Measurements from ENCODE around the gene ARHGAP42. TPM values are rescaled to one million over a fixed set of nuclear protein-coding genes. Genes with fewer than 3 reads are reported as not detected.

ARHGAP42 gene
- total and polyA plus RNA-seq, 2 of the 4 experiments (the other 2 are of a cell fraction), result 2.9 to 7.3 TPM

GRCh38 chr11:100791103-100791502, 104.0 kb downstream of the ARHGAP42 start:
- no peak overlapping the region for H2BK15ac ChIP-seq (ENCODE audit: low read depth, low read length)
- CTCF ChIA-PET, result no interaction called here
- H3K23ac ChIP-seq (ENCODE audit: low read depth, low read length), result peak overlapping the region; percentile 39; the same call in 1 of the 2 replicates
- no peaks in the 10 kb centered on the region for H3K9me1 ChIP-seq (ENCODE audit: insufficient read depth, low read length)
- no peak overlapping the region for H4K91ac ChIP-seq (ENCODE audit: insufficient read depth, low read depth, low read length)
- H3K79me1 ChIP-seq (ENCODE audit: low read depth in 1 of 2, low read length in 2 of 2), result peaks cover 5 to 14% of the 10 kb centered on the region in 2 experiments; a peak in 1 of 4 replicates
- no peak overlapping the region for H4K8ac ChIP-seq (ENCODE audit: low read depth in 2 of 2, low read length in 2 of 2)
- no peaks in the 10 kb centered on the region for H3K27me3 ChIP-seq (ENCODE audit: control insufficient read depth, insufficient read depth, low read length)
- H2BK120ac ChIP-seq (ENCODE audit: low read depth, low read length), result no peak overlapping the region
- no peak overlapping the region for H3K4me2 ChIP-seq (ENCODE audit: low read depth, low read length)
- no peaks in the 10 kb centered on the region for H4K20me1 ChIP-seq (ENCODE audit: insufficient read depth, low read length)
- ATAC-seq (ENCODE audit: low read depth) (no peak), DNase-seq (no peak)
- no peak overlapping the region for H2AFZ ChIP-seq (replicated peaks; ENCODE audit: low read length, poor library complexity)
- H2AK9ac ChIP-seq (replicated peaks; ENCODE audit: low read depth, low read length, poor library complexity), result no peak overlapping the region
- no peak overlapping the region for H3K14ac ChIP-seq (replicated peaks; ENCODE audit: low read depth, low read length)
- no TSS peak for BruUV-seq (replicated peaks)
- dilution Hi-C loops (cut with HindIII; ENCODE audit: low sequenced_read_pairs, unreplicated experiment) (no loop called here), intact Hi-C loops (cut with micrococcal nuclease) (no loop called here), in situ Hi-C loops (cut with MboI; ENCODE audit: low sequenced_read_pairs) (no loop called here)
- H4K5ac ChIP-seq (ENCODE audit: low read depth, low read length), result no peak overlapping the region
- H2AK5ac ChIP-seq (ENCODE audit: low read depth, low read length), result no peak overlapping the region
- TF ChIP-seq CHD1 (IDR thresholded peaks at IDR 0.05; ENCODE audit: low read depth, low read length), result no peak
- POLR2A ChIA-PET (ENCODE audit: unreplicated experiment), result no interaction called here
- no peak overlapping the region for H3K9ac ChIP-seq (ENCODE audit: low read depth, low read length)
- no peaks in the 10 kb centered on the region for H3K36me3 ChIP-seq (ENCODE audit: control insufficient read depth, insufficient read depth, low read length)
- H3K4me3 ChIP-seq (ENCODE audit: insufficient read depth, low read depth, low read length), result no peak overlapping the region
- no peak overlapping the region for H3K18ac ChIP-seq (ENCODE audit: low read depth, low read length)
- no peaks in the 10 kb centered on the region for H3K9me3 ChIP-seq (ENCODE audit: control insufficient read depth, insufficient read depth, low read length)
- H3K4me1 ChIP-seq (ENCODE audit: control insufficient read depth, insufficient read depth, low read length), result no peaks in the 10 kb centered on the region
- no peak overlapping the region for H2BK5ac ChIP-seq (ENCODE audit: low read depth, low read length, poor library complexity, severe bottlenecking)
- no peak overlapping the region for H2BK20ac ChIP-seq (ENCODE audit: low read depth, low read length)
- H3K27ac ChIP-seq (ENCODE audit: insufficient read depth, low read length), result no peak overlapping the region
- H3K4ac ChIP-seq (ENCODE audit: low read depth, low read length), result no peak overlapping the region; the same call in 1 of the 2 replicates
- no peak overlapping the region for H3K56ac ChIP-seq (ENCODE audit: extremely low read depth, insufficient read depth, low read length)

Measured in IMR-90 (cell line).